Endodermal cell (in vitro differentiated cells): ENCODE measurements around the gene TMEM119. TPM values are rescaled to one million over a fixed set of nuclear protein-coding genes. Genes with fewer than 3 reads are reported as not detected.

ENCODE experiments used
- DNase-seq: peaks from one replicate; pipeline ENCODE4 v3.0.0-alpha.2; 2017
- H3K27ac ChIP-seq: 2 replicates; pipeline ENCODE4 v1.5.1; 2013; ENCODE audit warnings: mild to moderate bottlenecking, low read depth, low read length, moderate library complexity
- H3K27me3 ChIP-seq: 2 replicates; pipeline ENCODE4 v1.6.1; 2013; ENCODE audit warnings: mild to moderate bottlenecking, low read length, moderate library complexity; ENCODE audit not compliant: insufficient read depth, control insufficient read depth, poor library complexity, severe bottlenecking
- H3K36me3 ChIP-seq: 2 replicates; pipeline ENCODE4 v1.7.0; 2013; ENCODE audit warnings: mild to moderate bottlenecking, low read length, moderate library complexity; ENCODE audit not compliant: control insufficient read depth, insufficient read depth
- H3K4me1 ChIP-seq: one replicate; pipeline ENCODE4 v1.7.0; 2013; ENCODE audit warnings: low read length; ENCODE audit not compliant: control insufficient read depth, insufficient read depth
- H3K4me3 ChIP-seq: 2 replicates; pipeline ENCODE4 v1.5.1; 2013; ENCODE audit warnings: mild to moderate bottlenecking, low read length, moderate library complexity
- H3K9ac ChIP-seq: 2 replicates; pipeline ENCODE4 v1.6.1; 2013; ENCODE audit warnings: mild to moderate bottlenecking, low read length, moderate library complexity; ENCODE audit not compliant: poor library complexity, severe bottlenecking; ENCODE audit errors: extremely low read depth
- H3K9me3 ChIP-seq: 2 replicates; pipeline ENCODE4 v1.6.1; 2013; ENCODE audit warnings: mild to moderate bottlenecking, low read length, moderate library complexity; ENCODE audit not compliant: control insufficient read depth
- H3K27ac Mint-ChIP-seq: 2 replicates; pipeline ENCODE4 v1.8.0; 2020; ENCODE audit warnings: mixed read lengths
- H3K27me3 Mint-ChIP-seq: 2 replicates; pipeline ENCODE4 v1.8.0; 2021; ENCODE audit warnings: mild to moderate bottlenecking, mixed read lengths; ENCODE audit not compliant: insufficient read depth
- H3K36me3 Mint-ChIP-seq: 2 replicates; pipeline ENCODE4 v1.8.0; 2020; ENCODE audit warnings: low read depth, mixed read lengths
- H3K4me1 Mint-ChIP-seq: 2 replicates; pipeline ENCODE4 v1.8.0; 2020; ENCODE audit warnings: mixed read lengths
- H3K4me3 Mint-ChIP-seq: 2 replicates; pipeline ENCODE4 v1.8.0; 2020; ENCODE audit warnings: mild to moderate bottlenecking, moderate library complexity, mixed read lengths
- H3K9me3 Mint-ChIP-seq: 2 replicates; pipeline ENCODE4 v1.8.0; 2020; ENCODE audit warnings: mild to moderate bottlenecking, mixed read lengths
- CTCF ChIP-seq: fragments of 200-600 bp; sonication (generic); conservative IDR thresholded peaks from 2 replicates; pipeline ENCODE4 v1.5.0; 2021; ENCODE audit warnings: antibody characterized with exemption, mild to moderate bottlenecking
- WGBS, 2 experiments: methylation state at CpG; one replicate each; pipeline versions ENCODE4 v1.1.5 to v1.1.7; 2013; ENCODE audit warnings: missing lambda C conversion rate in 2 of 2, mixed read lengths in 1 of 2; ENCODE audit not compliant: insufficient coverage in 1 of 2, insufficient read length in 1 of 2; 5-methylcytosine and 5-hydroxymethylcytosine counted together
- total RNA-seq, 2 donors: library from RNA; stranded (reverse); fragmentation: NEBNext Ultra II Directional in 1 of 2; extraction: Animal tissue kit (Norgen Biotek cat#: 25700) in 1 of 2; gene quantifications; 2 replicates in 1 of 2; 3 replicates in 1 of 2; pipeline ENCODE4 v1.2.1, GENCODE V29; 2021

The TMEM119 gene
- total RNA-seq, 2 donors from 2014 or later = 0.11 to 0.15 TPM

DNA sequence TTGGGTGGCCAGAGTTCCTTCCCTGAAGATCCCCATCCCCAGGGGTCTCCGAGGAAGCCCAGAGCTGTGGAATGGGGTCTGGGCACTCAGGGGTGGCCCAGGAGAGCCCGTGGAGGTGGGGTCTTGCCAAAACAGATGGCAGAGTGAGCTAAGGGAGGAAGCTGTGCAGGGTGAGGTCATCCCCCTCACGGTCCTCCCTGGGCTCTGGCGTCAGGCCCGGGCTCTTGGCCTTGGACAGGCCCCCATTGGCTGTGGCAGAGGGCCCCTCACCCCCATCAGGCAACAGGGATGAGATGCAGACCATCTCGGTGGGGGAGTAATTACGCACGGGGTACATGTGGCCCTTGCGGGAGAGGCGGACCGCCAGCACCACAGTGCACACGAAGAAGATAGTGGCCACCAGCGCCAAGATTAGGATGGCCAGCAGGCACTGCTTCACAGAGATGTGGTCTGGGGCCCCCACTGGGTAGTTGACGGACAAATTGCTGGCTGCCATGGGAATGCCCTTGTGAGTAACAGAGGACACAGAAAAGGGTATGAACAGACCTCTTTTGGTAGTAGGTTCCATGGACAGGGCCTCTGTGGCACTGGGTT lies 25.1 kb upstream of the TMEM119 start:
- Histone ChIP-seq H3K4me3 (no peak overlapping the region), H3K4me1 (no peaks in the 10 kb centered on the region), H3K27me3 (no peaks in the 10 kb centered on the region), H3K36me3 (no peaks in the 10 kb centered on the region), H3K9ac (no peak overlapping the region), H3K27ac (no peak overlapping the region), H3K9me3 (no peaks in the 10 kb centered on the region)
- H3K4me3 Mint-ChIP-seq = no peak overlapping the region
- peaks cover 2% of the 10 kb centered on the region for H3K9me3 Mint-ChIP-seq
- WGBS, 2 experiments = 93 to 95% methylated on average over 11 to 14 of the region's 14 CpGs
- TF ChIP-seq CTCF = no peak
- no peaks in the 10 kb centered on the region for H3K4me1 Mint-ChIP-seq
- H3K27ac Mint-ChIP-seq = no peak overlapping the region
- no peaks in the 10 kb centered on the region for H3K27me3 Mint-ChIP-seq
- no peak for DNase-seq
- H3K36me3 Mint-ChIP-seq = no peaks in the 10 kb centered on the region

DNA sequence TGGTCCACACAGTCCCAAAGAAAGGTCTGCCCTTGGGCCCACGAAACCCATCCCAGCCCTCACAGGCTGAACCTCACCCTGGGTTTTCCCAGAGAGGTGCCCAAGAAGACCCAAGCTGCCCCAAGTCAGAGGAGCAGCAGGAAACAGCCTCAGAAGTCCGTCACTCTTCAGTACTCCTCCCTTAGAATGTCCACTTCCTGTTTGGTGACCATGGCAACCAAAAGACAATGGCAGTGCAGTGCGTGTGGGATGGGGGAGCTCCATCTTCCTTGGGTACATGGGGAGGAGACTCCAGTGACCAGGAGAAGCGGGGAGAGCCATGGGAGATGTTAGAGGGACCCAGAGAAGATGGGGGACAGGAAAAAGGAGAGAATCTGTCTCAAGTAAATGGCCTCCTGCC lies 24.5 kb upstream of the TMEM119 start:
- no peak overlapping the region for H3K4me3 ChIP-seq
- no peak for TF ChIP-seq CTCF
- H3K4me3 Mint-ChIP-seq = no peak overlapping the region
- no peaks in the 10 kb centered on the region for H3K9me3 ChIP-seq
- no peaks in the 10 kb centered on the region for H3K36me3 ChIP-seq
- H3K4me1 Mint-ChIP-seq = no peaks in the 10 kb centered on the region
- peak; percentile 80 for DNase-seq
- H3K4me1 ChIP-seq = no peaks in the 10 kb centered on the region
- H3K9ac ChIP-seq = no peak overlapping the region
- no peak overlapping the region for H3K27ac ChIP-seq
- H3K27me3 ChIP-seq = no peaks in the 10 kb centered on the region
- H3K27me3 Mint-ChIP-seq = no peaks in the 10 kb centered on the region
- H3K9me3 Mint-ChIP-seq = peaks cover 2% of the 10 kb centered on the region
- H3K27ac Mint-ChIP-seq = peak overlapping the region; percentile 8
- WGBS, 2 experiments = 63 to 76% methylated on average over 4 of the region's 4 CpGs
- H3K36me3 Mint-ChIP-seq = no peaks in the 10 kb centered on the region

DNA sequence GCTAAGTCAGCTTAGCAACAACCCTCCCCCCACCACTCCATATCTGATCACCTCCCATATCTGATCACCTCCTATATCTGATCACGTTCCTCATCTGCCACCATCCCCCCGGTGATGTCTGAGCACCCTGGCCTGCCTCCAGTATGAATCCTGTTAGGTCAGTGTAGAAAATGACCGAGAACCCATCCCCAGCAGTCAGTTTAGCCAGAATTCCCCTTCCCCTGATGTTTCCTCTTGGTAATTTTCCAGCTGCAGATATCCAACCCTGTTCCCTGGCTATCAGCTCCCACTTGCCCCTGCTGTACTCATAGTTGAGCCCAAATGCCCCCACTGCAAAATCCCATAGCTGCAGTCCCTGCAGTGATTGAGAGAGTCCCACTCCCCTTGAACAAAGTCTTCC lies 23.3 kb upstream of the TMEM119 start:
- H3K4me3 ChIP-seq = no peak overlapping the region
- WGBS, 2 experiments = 99 to 100% methylated on average over 1 to 3 of the region's 3 CpGs
- Mint-ChIP-seq H3K36me3 (no peaks in the 10 kb centered on the region), H3K27ac (no peak overlapping the region), H3K4me3 (no peak overlapping the region), H3K9me3 (peaks cover 6% of the 10 kb centered on the region), H3K27me3 (peaks cover 1% of the 10 kb centered on the region), H3K4me1 (no peaks in the 10 kb centered on the region)
- no peak for TF ChIP-seq CTCF
- no peak overlapping the region for H3K9ac ChIP-seq
- no peaks in the 10 kb centered on the region for H3K4me1 ChIP-seq
- no peaks in the 10 kb centered on the region for H3K9me3 ChIP-seq
- no peaks in the 10 kb centered on the region for H3K36me3 ChIP-seq
- H3K27ac ChIP-seq = no peak overlapping the region
- H3K27me3 ChIP-seq = no peaks in the 10 kb centered on the region
- no peak for DNase-seq
